Stimulated activated naive CD8-positive, alpha-beta T cell treated with anti-CD3 and anti-CD28 coated beads, Interleukin-15, amount 100 ng/mL, for 72 hours (primary cell): ENCODE data around the gene ADAM19.

Experiments
- ATAC-seq: fragments of 150-1000 bp; cut with Tn5 transposase; 2 replicates; pipeline ENCODE4 v1.10.0; 2021; ENCODE audit warnings: mild to moderate bottlenecking, moderate library complexity
- DNase-seq, 2 donors: peaks; one replicate each; pipeline ENCODE4 v3.0.0; 2021 to 2022
- H3K27ac Mint-ChIP-seq, 2 donors: one replicate each; pipeline ENCODE4 v1.8.0; 2022; ENCODE audit warnings: mild to moderate bottlenecking in 2 of 2, mixed read lengths in 2 of 2, moderate library complexity in 2 of 2
- H3K27me3 Mint-ChIP-seq: one replicate; pipeline ENCODE4 v1.8.0; 2022; ENCODE audit warnings: mixed read lengths
- H3K4me1 Mint-ChIP-seq: one replicate; pipeline ENCODE4 v1.8.0; 2022; ENCODE audit warnings: mild to moderate bottlenecking, mixed read lengths
- H3K4me3 Mint-ChIP-seq, 2 donors: one replicate each; pipeline ENCODE4 v1.8.0; 2022; ENCODE audit warnings: mild to moderate bottlenecking in 2 of 2, mixed read lengths in 2 of 2, moderate library complexity in 1 of 2
- H3K9me3 Mint-ChIP-seq, 2 donors: one replicate each; pipeline ENCODE4 v1.8.0; 2022; ENCODE audit warnings: mixed read lengths in 2 of 2

ADAM19 gene

DNA sequence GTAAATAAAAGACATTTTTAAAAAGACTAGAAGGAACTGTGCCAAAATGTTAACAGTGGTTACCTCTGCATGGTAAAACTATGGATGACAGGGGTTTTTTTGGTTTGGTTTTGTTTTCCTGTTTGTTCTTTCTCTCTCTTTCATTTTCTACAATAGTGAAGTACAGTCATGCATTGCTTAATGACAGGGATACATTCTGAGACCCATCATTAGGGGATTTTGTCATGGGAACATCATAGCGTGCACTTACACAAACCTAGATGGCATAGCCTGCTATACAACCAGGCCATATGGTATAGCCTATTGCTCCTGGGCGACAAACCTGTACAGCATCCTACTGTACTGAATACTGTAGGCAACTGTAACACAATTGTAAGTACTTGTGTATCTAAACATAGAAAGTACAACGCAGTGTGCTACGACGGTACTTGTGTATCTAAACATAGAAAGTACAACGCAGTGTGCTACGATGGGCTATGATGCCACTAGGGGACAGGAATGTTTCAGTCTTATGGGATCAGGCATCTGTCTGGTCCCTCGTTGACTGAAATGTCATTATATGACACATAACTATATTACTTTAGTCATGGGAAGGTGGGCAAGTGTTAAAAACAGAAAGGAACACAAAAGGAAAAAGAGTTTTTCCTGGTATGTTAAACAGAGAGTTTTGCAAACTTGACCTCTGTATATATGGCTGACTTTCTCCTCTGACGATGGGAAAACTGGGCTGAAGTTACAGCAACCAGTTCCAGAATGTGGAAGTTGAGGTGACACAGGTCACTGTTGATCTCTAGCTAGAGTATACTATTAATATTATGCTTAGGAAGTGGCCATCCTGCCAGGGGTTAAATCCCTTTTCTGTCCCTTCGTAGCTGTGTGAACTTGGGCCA, 7.4 kb upstream of the ADAM19 start:
- peak; percentile 97 for ATAC-seq
- H3K4me3 Mint-ChIP-seq = peak overlapping the region in 1 of 2 donors; percentile 52
- peak overlapping the region in 1 of 2 donors; percentile 5 for H3K27ac Mint-ChIP-seq
- H3K4me1 Mint-ChIP-seq = peaks cover 32% of the 10 kb centered on the region
- peak in 1 of 2 donors; percentile 37 for DNase-seq
- H3K9me3 Mint-ChIP-seq = peaks cover 5 to 8% of the 10 kb centered on the region in 2 donors
- H3K27me3 Mint-ChIP-seq = peaks cover 17% of the 10 kb centered on the region

DNA sequence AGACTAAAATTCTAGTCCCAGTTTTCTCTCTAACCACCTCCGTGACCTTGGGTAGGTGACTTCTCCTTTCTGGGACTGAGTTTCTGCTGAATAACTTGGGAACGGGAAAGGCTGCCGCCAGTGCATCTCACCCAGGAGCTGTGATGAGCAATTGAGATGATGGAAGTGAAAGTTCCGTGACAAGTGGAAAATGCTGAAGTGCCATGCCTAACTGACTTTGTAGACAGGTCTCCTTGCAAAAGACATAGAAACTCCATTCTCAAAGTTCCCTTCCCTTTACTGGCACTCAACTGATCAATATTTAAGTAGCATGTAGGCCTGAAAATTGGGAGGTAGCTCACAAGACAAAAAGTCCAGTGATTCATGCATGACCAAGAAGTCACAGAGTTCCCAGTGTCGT, 6.3 kb upstream of the ADAM19 start:
- Mint-ChIP-seq H3K4me3 (peak overlapping the region in 1 of 2 donors; percentile 31), H3K9me3 (peaks cover 5 to 8% of the 10 kb centered on the region in 2 donors), H3K27me3 (peaks cover 22% of the 10 kb centered on the region), H3K4me1 (peaks cover 32% of the 10 kb centered on the region), H3K27ac (peak overlapping the region in 1 of 2 donors; percentile 51)
- DNase-seq (no peak), ATAC-seq (no peak)

DNA sequence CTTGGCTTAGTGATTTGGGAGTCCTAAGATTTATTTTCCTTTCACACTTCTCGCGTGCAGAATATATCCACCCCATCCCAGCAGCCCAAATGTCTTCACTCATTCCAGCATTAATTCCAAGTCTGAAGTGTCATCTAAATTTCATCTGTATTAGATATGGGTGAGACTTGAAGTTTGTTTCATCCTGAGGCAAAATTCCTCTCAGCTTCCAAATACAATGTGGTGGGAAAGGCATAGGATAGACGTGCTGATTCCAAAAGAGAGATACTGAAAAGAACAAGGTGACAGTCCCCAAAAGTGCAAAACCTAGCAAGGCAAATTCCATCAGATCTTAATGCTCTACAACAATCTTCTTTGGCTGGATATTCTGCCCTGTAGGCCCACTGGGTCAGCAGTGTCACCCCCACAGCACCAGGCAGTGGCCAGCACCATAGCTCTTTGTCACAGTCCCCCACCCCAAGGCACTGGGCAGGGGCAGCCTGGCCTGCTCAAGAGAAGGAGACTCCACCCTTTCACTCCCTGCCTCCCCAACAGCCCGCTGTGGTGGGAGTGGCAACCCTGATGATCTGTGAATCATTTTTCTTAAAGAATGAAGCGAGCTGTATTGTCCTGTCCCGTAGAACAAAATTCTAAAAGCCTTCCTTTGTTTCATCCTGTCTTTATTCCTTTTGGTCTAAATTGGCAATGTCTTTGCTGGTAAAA, 2.7 kb upstream of the ADAM19 start:
- Mint-ChIP-seq H3K4me1 (peaks cover 42% of the 10 kb centered on the region), H3K4me3 (no peak overlapping the region), H3K9me3 (no peaks in the 10 kb centered on the region), H3K27me3 (peaks cover 49% of the 10 kb centered on the region), H3K27ac (no peak overlapping the region)
- DNase-seq (no peak), ATAC-seq (no peak)

GRCh38 chr5:157576678-157577077, 1.1 kb upstream of the ADAM19 start:
- peak overlapping the region in 1 of 2 donors; percentile 74 for H3K4me3 Mint-ChIP-seq
- H3K4me1 Mint-ChIP-seq = peaks cover 32% of the 10 kb centered on the region
- DNase-seq = no peak
- ATAC-seq = no peak
- peaks cover 60% of the 10 kb centered on the region for H3K27me3 Mint-ChIP-seq
- no peak overlapping the region for H3K27ac Mint-ChIP-seq
- no peaks in the 10 kb centered on the region for H3K9me3 Mint-ChIP-seq

- Mint-ChIP-seq H3K4me3 (peak overlapping the region; percentile 89 to 98), H3K27me3 (peaks cover 77% of the 10 kb centered on the region), H3K27ac (peak overlapping the region in 1 of 2 donors; percentile 75), H3K4me1 (peaks cover 46% of the 10 kb centered on the region), H3K9me3 (no peaks in the 10 kb centered on the region)
- DNase-seq (peak; percentile 22 to 25), ATAC-seq (peak; percentile 9)
Measured at GRCh38 chr5:157574456-157575380, 857 bp downstream of the ADAM19 start.

DNA sequence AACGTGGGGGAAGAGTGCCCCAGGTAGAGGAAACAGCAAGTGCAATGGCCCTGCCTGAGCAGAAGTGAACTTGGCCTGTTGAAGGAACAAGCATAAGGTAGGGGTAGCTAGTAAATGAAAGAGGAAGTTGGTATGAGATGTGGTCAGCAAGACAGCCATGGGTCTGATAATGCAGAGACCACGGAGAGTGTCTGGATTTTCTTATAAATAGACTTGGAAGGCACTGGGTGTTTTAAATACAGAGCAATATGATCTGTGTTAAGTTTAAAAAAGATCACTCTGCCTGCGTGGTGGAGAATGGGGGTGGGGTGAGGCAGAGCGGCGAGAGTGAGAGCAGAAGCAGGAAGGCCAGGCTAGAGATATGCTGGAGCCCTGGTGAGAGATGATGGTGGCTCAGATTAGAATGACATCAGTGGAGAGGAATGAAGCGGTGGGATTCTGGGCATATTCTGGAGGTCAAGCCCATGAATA, 4.2 kb downstream of the ADAM19 start:
- Mint-ChIP-seq H3K4me1 (peaks cover 36% of the 10 kb centered on the region), H3K27me3 (peaks cover 76% of the 10 kb centered on the region), H3K9me3 (no peaks in the 10 kb centered on the region), H3K27ac (no peak overlapping the region), H3K4me3 (peak overlapping the region; percentile 55 to 61)
- ATAC-seq (peak; percentile 52), DNase-seq (no peak)

DNA sequence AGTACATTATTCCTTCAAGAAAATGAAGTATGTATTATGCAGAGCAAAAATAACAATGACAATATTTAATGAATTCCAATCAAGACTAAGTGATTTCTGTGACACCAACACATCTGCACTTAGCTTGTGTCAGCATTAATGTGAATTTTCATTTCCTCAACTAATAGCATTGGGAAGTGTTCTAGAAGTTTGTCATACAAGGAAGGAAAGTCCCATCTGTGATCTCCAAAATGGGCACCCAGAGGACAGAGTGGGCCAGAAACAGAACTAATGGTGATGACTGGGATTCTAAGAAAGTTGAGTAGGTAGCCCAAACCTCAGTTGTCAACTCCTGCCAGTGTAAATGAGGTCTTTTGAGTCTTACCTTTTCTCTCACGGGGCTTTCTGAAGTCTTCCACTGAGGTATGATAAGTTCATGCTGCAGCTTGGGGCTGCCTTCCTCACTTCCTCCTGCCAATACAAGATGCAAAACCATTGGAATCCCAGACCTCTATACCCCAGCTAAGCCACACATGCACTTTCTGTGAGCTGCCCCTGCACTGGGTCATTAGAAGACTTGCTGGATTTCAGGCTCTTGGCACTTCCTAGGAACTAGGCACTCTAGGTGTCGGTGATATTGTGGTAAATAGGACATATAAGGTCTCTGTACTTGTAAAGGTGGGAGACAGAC, 4.9 kb downstream of the ADAM19 start:
- H3K27me3 Mint-ChIP-seq = peaks cover 70% of the 10 kb centered on the region
- peaks cover 36% of the 10 kb centered on the region for H3K4me1 Mint-ChIP-seq
- ATAC-seq (peak; percentile 4), DNase-seq (no peak)
- no peak overlapping the region for H3K27ac Mint-ChIP-seq
- no peaks in the 10 kb centered on the region for H3K9me3 Mint-ChIP-seq
- peak overlapping the region in 1 of 2 donors; percentile 61 for H3K4me3 Mint-ChIP-seq

- Mint-ChIP-seq H3K27me3 (peaks cover 60% of the 10 kb centered on the region), H3K4me1 (peaks cover 23% of the 10 kb centered on the region), H3K4me3 (no peak overlapping the region), H3K9me3 (no peaks in the 10 kb centered on the region), H3K27ac (no peak overlapping the region)
- ATAC-seq (no peak), DNase-seq (no peak)
Measured at GRCh38 chr5:157568720-157569119, 6.9 kb downstream of the ADAM19 start.

DNA sequence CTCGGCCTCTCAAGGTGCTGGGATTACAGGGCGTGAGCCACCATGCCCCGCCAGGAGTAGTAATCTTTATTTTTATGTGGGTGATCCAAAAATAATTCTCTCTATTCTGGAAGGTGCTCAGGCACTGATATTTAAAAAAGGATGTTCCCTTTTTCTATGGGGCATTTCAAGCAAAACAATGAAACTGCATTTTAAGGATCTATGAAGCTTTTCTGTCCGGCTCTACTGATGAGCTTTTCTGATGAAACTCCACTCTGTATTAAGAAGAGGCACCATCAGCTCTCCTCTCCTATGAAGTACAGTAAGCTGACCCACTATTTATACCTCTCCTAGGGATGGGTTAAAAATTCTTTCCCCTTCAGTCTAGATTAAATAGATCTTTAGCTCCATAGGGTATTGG, 7.4 kb downstream of the ADAM19 start:
- no peak overlapping the region for H3K4me3 Mint-ChIP-seq
- ATAC-seq (no peak), DNase-seq (no peak)
- no peak overlapping the region for H3K27ac Mint-ChIP-seq
- peaks cover 60% of the 10 kb centered on the region for H3K27me3 Mint-ChIP-seq
- no peaks in the 10 kb centered on the region for H3K9me3 Mint-ChIP-seq
- peaks cover 23% of the 10 kb centered on the region for H3K4me1 Mint-ChIP-seq

- H3K9me3 Mint-ChIP-seq = no peaks in the 10 kb centered on the region
Measured at GRCh38 chr5:157566902-157567489, 8.6 kb downstream of the ADAM19 start.

DNA sequence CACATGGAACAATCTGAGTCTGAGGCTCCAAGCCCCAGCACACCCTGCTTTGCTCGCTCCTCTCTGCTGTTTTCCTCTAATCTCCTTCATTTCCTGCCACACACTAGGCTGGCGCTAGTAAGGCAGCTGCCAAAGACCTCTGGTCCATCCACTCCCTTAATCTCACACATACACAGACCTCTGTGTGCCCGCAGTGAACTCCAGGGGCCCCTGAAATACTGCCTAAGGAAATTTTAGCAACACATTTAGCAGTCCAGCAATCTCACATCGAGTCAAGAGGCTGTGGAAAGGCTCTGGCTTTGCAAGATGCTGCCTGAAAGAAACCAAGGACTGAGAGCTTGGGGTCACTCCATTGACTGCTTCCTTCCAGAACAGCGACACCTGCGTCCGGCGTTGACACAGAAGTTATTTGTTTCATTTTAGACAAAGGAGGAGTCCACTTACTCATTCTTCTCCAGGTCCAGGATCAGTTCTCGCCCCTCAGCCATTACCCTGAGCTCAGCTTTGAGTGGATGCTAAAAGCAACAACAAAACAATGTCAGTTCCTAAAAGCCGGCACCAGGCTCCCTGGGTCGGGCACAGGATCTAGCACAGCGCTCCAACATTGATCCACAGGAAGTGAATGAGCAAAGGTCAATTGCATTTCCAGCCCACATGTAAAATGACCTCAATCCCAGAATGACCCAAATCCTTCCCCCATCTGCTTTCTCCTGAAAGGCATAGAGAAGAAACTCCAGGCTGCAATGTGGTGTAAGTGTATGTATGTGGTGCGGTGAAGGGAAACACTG, 11.5 kb downstream of the ADAM19 start:
- Mint-ChIP-seq H3K4me1 (no peaks in the 10 kb centered on the region), H3K9me3 (no peaks in the 10 kb centered on the region), H3K27ac (no peak overlapping the region), H3K27me3 (peaks cover 57% of the 10 kb centered on the region), H3K4me3 (no peak overlapping the region)
- no peak for ATAC-seq
- DNase-seq = no peak

More at GRCh38 chr5:157566902-157567489, 8.6 kb downstream of the ADAM19 start:
- no peak overlapping the region for H3K4me3 Mint-ChIP-seq
- peaks cover 65% of the 10 kb centered on the region for H3K27me3 Mint-ChIP-seq
- no peak overlapping the region for H3K27ac Mint-ChIP-seq
- peaks cover 22% of the 10 kb centered on the region for H3K4me1 Mint-ChIP-seq
- no peak for ATAC-seq
- no peak for DNase-seq

- Mint-ChIP-seq H3K4me3 (no peak overlapping the region), H3K9me3 (no peaks in the 10 kb centered on the region), H3K27me3 (peaks cover 63% of the 10 kb centered on the region), H3K4me1 (no peaks in the 10 kb centered on the region), H3K27ac (no peak overlapping the region)
- ATAC-seq (no peak), DNase-seq (no peak)
Measured at GRCh38 chr5:157563373-157563928, 12.1 kb downstream of the ADAM19 start.

DNA sequence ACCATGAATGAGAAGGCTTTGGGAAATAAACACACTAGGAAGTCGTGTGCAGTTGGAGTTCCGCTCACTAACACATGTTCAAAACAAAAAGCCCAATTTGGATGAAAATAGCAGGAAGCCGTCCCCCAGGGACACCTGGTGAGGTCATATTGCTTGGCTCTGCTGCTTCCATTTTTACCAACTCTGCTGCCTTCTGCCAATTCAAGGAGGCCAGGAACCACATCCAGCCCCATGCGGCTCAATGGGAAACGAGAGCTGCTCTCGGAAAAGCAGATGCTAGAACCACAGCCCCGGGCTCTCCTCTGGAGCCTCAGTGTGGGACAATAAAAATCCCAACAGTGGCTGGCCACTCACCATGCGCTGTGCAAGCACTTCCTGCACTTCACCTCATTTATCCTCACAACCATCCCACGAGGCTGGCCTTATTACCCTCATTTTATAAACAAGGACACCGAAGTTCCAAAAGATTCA, 13.4 kb downstream of the ADAM19 start:
- DNase-seq = no peak
- no peak overlapping the region for H3K27ac Mint-ChIP-seq
- H3K4me3 Mint-ChIP-seq = no peak overlapping the region
- H3K9me3 Mint-ChIP-seq = no peaks in the 10 kb centered on the region
- H3K4me1 Mint-ChIP-seq = no peaks in the 10 kb centered on the region
- H3K27me3 Mint-ChIP-seq = peaks cover 62% of the 10 kb centered on the region
- no peak for ATAC-seq
